GM10266 (cell line): Measurements from ENCODE around the gene MARCO.

Experiments
- DNase-seq: peaks from one replicate; pipeline ENCODE4 v3.0.0; 2012; ENCODE audit errors: extremely low spot score
- TF ChIP-seq, protein P1 (sequence below): IDR thresholded peaks from 2 replicates; pipeline ENCODE4 v1.5.1; 2012; ENCODE audit warnings: mild to moderate bottlenecking, low read depth; ENCODE audit not compliant: control insufficient read depth, insufficient read depth; ENCODE audit errors: missing control alignments

Gene MARCO

DNA sequence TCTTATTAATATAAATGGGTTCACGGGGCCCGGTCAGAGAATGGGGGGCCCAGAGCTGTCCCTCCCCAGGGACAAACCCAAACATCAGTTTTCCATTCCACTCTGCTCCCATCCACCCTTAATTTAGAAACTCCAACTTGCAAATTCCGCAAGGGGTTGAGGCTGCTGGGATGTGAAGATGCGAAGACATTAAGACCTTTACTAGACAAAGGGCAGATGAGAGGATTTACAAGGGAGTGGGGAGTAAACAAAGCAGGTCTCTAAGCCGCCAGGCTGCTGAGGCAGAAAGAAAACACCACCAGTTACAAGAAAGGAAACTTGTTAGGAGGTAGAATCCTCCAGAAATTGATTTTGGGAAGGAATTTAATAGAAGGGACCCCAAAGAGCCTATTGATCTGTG, 33.1 kb downstream of the MARCO start:
- DNase-seq, result no peak
- TF ChIP-seq, protein P1, sequence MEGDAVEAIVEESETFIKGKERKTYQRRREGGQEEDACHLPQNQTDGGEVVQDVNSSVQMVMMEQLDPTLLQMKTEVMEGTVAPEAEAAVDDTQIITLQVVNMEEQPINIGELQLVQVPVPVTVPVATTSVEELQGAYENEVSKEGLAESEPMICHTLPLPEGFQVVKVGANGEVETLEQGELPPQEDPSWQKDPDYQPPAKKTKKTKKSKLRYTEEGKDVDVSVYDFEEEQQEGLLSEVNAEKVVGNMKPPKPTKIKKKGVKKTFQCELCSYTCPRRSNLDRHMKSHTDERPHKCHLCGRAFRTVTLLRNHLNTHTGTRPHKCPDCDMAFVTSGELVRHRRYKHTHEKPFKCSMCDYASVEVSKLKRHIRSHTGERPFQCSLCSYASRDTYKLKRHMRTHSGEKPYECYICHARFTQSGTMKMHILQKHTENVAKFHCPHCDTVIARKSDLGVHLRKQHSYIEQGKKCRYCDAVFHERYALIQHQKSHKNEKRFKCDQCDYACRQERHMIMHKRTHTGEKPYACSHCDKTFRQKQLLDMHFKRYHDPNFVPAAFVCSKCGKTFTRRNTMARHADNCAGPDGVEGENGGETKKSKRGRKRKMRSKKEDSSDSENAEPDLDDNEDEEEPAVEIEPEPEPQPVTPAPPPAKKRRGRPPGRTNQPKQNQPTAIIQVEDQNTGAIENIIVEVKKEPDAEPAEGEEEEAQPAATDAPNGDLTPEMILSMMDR, result no peak

- TF ChIP-seq, protein P1, result no peak
- no peak for DNase-seq
These were observed 36.1 kb downstream of the MARCO start for GRCh38 chr2:118978064-118978463.

GRCh38 chr2:118979152-118979861, 37.3 kb downstream of the MARCO start:
- no peak for DNase-seq
- TF ChIP-seq, protein P1, result no peak

- no peak for DNase-seq
- TF ChIP-seq, protein P1, result no peak
These were observed 38.0 kb downstream of the MARCO start for GRCh38 chr2:118980022-118980421.

GRCh38 chr2:118980573-118980972, 38.6 kb downstream of the MARCO start:
- TF ChIP-seq, protein P1, result no peak
- DNase-seq, result no peak

DNA sequence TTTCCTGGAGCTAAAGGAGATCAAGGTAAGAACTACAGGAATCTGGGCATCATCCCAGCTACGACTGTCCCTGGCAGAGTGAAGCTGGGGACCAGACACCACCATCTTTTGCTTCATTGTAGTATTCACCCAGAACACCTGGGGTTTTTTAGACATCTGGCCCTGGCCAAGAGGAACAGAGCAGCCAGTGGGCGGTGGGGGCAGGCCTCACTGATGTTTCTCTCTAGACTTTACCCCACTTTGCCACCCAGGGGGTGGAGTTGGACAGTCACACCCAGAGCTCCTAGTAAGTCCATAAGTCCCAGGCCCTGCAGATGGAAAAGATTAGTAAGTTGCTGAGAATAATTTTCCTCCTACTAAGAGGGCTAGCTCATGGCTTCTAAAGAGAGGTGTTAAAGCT, 39.6 kb downstream of the MARCO start:
- TF ChIP-seq, protein P1, result no peak
- no peak for DNase-seq

DNA sequence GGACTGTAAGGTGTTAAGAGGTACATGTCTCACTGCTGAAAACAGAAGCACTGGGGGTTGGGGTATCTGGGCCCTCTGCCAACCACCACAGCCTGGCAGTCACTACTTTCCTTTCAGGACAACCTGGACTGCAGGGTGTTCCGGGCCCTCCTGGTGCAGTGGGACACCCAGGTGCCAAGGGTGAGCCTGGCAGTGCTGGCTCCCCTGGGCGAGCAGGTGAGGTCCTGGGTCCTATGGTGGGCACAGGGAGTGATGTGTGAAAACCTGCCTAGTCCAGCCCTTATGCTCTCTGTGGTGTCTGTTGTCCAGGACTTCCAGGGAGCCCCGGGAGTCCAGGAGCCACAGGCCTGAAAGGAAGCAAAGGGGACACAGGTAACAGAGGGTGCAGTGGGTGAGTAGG, 40.0 kb downstream of the MARCO start:
- TF ChIP-seq, protein P1, result no peak

More for the DNA sequence above, 40.0 kb downstream of the MARCO start:
- no peak for DNase-seq
